Measurements from ENCODE around the gene GLIS2.

DNA sequence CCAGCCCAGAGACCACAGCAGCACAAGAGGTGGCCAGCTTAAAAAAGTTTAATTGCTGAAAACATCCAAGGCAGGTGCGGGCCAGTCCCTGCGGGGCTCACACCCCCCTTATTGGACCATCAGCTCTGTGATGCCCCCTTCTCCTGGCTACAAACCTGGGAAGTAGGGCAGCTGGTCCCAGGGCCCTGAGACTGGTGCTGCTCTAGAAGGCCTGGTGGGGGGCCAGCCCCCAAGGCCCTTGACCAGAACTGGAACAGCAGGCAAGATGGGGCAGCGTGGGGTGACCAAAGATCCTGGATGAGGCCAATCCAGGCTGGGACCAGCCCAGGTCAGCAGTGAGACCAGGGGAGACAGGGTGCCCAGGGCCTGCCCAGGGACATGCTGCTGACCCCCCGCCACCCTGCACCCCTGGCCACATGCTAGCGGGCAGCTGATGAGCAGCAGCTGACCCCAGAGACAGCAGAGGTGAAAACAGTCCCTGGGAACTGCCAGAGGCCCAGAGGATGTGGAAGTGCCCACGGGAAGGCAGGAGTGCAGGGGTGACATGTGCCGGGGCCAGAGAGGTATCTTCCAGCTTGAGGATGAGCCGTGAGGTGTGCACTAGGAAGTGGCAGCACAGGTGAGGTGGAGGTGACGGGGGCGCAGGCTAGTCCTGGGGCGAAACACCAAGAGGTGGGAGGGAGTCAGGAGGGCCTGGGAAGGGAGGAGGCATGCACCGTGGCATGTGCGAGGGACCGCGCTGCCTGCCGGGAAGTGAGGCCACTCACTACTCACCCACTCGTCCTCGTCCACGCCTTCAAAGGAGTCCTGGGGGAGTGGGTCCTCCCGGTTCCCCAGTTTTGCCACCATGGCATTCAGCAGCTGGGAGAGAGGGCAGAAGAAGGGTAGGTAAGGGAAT, 38.9 kb downstream of the GLIS2 start:
- TF ChIP-seq, protein P1, sequence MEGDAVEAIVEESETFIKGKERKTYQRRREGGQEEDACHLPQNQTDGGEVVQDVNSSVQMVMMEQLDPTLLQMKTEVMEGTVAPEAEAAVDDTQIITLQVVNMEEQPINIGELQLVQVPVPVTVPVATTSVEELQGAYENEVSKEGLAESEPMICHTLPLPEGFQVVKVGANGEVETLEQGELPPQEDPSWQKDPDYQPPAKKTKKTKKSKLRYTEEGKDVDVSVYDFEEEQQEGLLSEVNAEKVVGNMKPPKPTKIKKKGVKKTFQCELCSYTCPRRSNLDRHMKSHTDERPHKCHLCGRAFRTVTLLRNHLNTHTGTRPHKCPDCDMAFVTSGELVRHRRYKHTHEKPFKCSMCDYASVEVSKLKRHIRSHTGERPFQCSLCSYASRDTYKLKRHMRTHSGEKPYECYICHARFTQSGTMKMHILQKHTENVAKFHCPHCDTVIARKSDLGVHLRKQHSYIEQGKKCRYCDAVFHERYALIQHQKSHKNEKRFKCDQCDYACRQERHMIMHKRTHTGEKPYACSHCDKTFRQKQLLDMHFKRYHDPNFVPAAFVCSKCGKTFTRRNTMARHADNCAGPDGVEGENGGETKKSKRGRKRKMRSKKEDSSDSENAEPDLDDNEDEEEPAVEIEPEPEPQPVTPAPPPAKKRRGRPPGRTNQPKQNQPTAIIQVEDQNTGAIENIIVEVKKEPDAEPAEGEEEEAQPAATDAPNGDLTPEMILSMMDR (conservative IDR thresholded peaks at IDR 0.05), result no peak
- no peak for TF ChIP-seq EZH2 (IDR thresholded peaks at IDR 0.05; ENCODE audit: low read depth)

Data from PC-9 (cell line).